Esophagus muscularis mucosa (tissue), 4 donors: ENCODE measurements around the gene VAMP8. TPM values are rescaled to one million over a fixed set of nuclear protein-coding genes. Genes with fewer than 3 reads are reported as not detected.
"Not testable (repeated sequence)": the region's sequence is repeated elsewhere in the genome, so short reads cannot be mapped to it uniquely, and the experiment has no call there.

Source experiments
- DNase-seq: peaks from one replicate; pipeline ENCODE4 v3.0.0-alpha.2; 2017; ENCODE audit errors: extremely low spot score
- H3K27ac ChIP-seq, 4 donors: fragments of 200-600 bp; sonication (generic); replicated peaks in 1 of 4; 1 replicate in 3 of 4; 2 replicates in 1 of 4; pipeline ENCODE4 v1.5.1; 2016 to 2019; ENCODE audit warnings: mild to moderate bottlenecking in 1 of 4
- H3K27me3 ChIP-seq, 4 donors: fragments of 200-600 bp; sonication (generic); one replicate each; pipeline versions ENCODE4 v1.5.1 to v1.6.0; 2016 to 2019
- H3K36me3 ChIP-seq, 4 donors: fragments of 200-600 bp; sonication (generic); one replicate each; pipeline ENCODE4 v1.5.1; 2016 to 2019
- H3K4me1 ChIP-seq, 4 donors: fragments of 200-600 bp; sonication (generic); one replicate each; pipeline ENCODE4 v1.5.1; 2016 to 2019
- H3K4me3 ChIP-seq, 4 donors: fragments of 200-600 bp; sonication (generic); 1 replicate in 2 of 4; 2 replicates in 2 of 4; pipeline ENCODE4 v1.5.1; 2016 to 2019; ENCODE audit warnings: mild to moderate bottlenecking in 4 of 4, moderate library complexity in 1 of 4
- H3K9me3 ChIP-seq, 4 donors: fragments of 200-600 bp; sonication (generic); 1 replicate in 3 of 4; 2 replicates in 1 of 4; pipeline ENCODE4 v1.5.1; 2016 to 2019
- CTCF ChIP-seq, 3 experiments: fragments of 200-600 bp in 2 of 3; fragments of 450-650 bp in 1 of 3; sonication (generic) in 2 of 3; IDR thresholded peaks; one replicate each; pipeline ENCODE4 v1.5.1; 2017 to 2019; ENCODE audit warnings: antibody characterized with exemption in 3 of 3, mild to moderate bottlenecking in 2 of 3, moderate library complexity in 1 of 3
- EP300 ChIP-seq: sonication (generic); formaldehyde crosslinking; IDR thresholded peaks from one replicate; pipeline ENCODE4 v1.6.1; 2017; ENCODE audit warnings: antibody characterized with exemption
- POLR2A ChIP-seq: fragments of 450-650 bp; IDR thresholded peaks from one replicate; pipeline ENCODE4 v1.6.1; 2017; ENCODE audit warnings: antibody characterized with exemption, moderate library complexity, mild to moderate bottlenecking, low read depth
- POLR2AphosphoS5 ChIP-seq, 2 donors: sonication (generic); formaldehyde crosslinking; IDR thresholded peaks; one replicate each; pipeline ENCODE4 v1.6.1; 2017; ENCODE audit warnings: antibody characterized with exemption in 2 of 2
- WGBS: methylation state at CpG from one replicate; pipeline ENCODE4 v1.1.5; 2018; 5-methylcytosine and 5-hydroxymethylcytosine counted together
- intact Hi-C: fragments of 100-400 bp; cut with DNase I; formaldehyde crosslinking; loops from one replicate; pipeline ENCODE4 v1.15.1; 2023
- total RNA-seq, 4 donors: library from RNA; depleted of rRNA; stranded (reverse); fragments of >200 nt; gene quantifications; one replicate each; pipeline versions ENCODE4 v1.1.0 to v1.2.1, GENCODE V29; 2016

Gene VAMP8
- total RNA-seq, 4 donors from 2014 or later: 4.8 to 15.6 (median 8.3) TPM

- peak overlapping the region; percentile 88 to 95 (median 92) for H3K27ac ChIP-seq
- no peak for TF ChIP-seq CTCF (IDR thresholded peaks at IDR 0.05)
- TF ChIP-seq POLR2AphosphoS5 (IDR thresholded peaks at IDR 0.05): no peak
- no peak for TF ChIP-seq POLR2A
- no peak for TF ChIP-seq EP300
- no peaks in the 10 kb centered on the region for H3K9me3 ChIP-seq
- peak overlapping the region; percentile 74 to 95 (median 84) for H3K4me3 ChIP-seq
- no peaks in the 10 kb centered on the region for H3K27me3 ChIP-seq
- WGBS: 63% methylated on average over 4 of the region's 6 CpGs
- peaks cover 51 to 73% (median 66%) of the 10 kb centered on the region in 4 donors for H3K4me1 ChIP-seq
- peaks cover 15 to 46% (median 44%) of the 10 kb centered on the region in 4 donors for H3K36me3 ChIP-seq
- intact Hi-C loops: loop anchor here (5.0 kb wide), 1 partner anchor 169 kb away; no protein-coding TSS in a partner anchor
- DNase-seq: no peak
These were observed 23.8 kb downstream of the VAMP8 start for GRCh38 chr2:85600951-85601770.

- H3K36me3 ChIP-seq: peaks cover 13 to 46% (median 41%) of the 10 kb centered on the region in 4 donors
- no peaks in the 10 kb centered on the region for H3K9me3 ChIP-seq
- H3K4me1 ChIP-seq: peaks cover 50 to 73% (median 64%) of the 10 kb centered on the region in 4 donors
- DNase-seq: no peak
- intact Hi-C loops: loop anchor here (5.0 kb wide), 1 partner anchor 170 kb away; no protein-coding TSS in a partner anchor
- TF ChIP-seq CTCF (IDR thresholded peaks at IDR 0.05) (no peak), EP300 (no peak), POLR2A (no peak), POLR2AphosphoS5 (IDR thresholded peaks at IDR 0.05) (no peak)
- 9% methylated on average over 16 of the region's 36 CpGs for WGBS
- peak overlapping the region; percentile 88 to 95 (median 92) for H3K27ac ChIP-seq
- H3K4me3 ChIP-seq: peak overlapping the region; percentile 74 to 95 (median 84)
- H3K27me3 ChIP-seq: no peaks in the 10 kb centered on the region
These were observed 24.5 kb downstream of the VAMP8 start for GRCh38 chr2:85601771-85602475.

- H3K36me3 ChIP-seq: peaks cover 6 to 46% (median 35%) of the 10 kb centered on the region in 4 donors
- no peaks in the 10 kb centered on the region for H3K27me3 ChIP-seq
- peak in 2 of 3 experiments; percentile 34 to 52 for TF ChIP-seq CTCF (IDR thresholded peaks at IDR 0.05)
- TF ChIP-seq POLR2A: peak; percentile 61
- TF ChIP-seq EP300: no peak
- TF ChIP-seq POLR2AphosphoS5 (IDR thresholded peaks at IDR 0.05): peak; percentile 84 to 88
- peak within 1 kb of the TSS; percentile 88 to 95 (median 92) for H3K27ac ChIP-seq
- peak; percentile 98 for DNase-seq
- no peaks in the 10 kb centered on the region for H3K9me3 ChIP-seq
- H3K4me3 ChIP-seq: peak within 1 kb of the TSS; percentile 74 to 95 (median 84)
- 0% methylated on average over 5 of the region's 73 CpGs for WGBS
- H3K4me1 ChIP-seq: peaks cover 52 to 73% (median 63%) of the 10 kb centered on the region in 4 donors
- intact Hi-C loops: loop anchor here (5.0 kb wide), 1 partner anchor 170 kb away; no protein-coding TSS in a partner anchor
These were observed 25.3 kb downstream of the VAMP8 start, which contains the start of gene TMEM150A for GRCh38 chr2:85602476-85603234. TMEM150A (minus strand) TSS chr2:85602698; CDS start chr2:85601948, 750 bp downstream.

- peaks cover 55 to 86% (median 76%) of the 10 kb centered on the region in 4 donors for H3K4me1 ChIP-seq
- intact Hi-C loops: loop anchor here (5.0 kb wide), 1 partner anchor 172 kb away; no protein-coding TSS in a partner anchor
- H3K27me3 ChIP-seq, H3K9me3 ChIP-seq, DNase-seq: not testable (repeated sequence)
- peak overlapping the region; percentile 55 to 95 (median 92) for H3K27ac ChIP-seq
- WGBS: 73% methylated on average over 3 of the region's 3 CpGs
- peaks cover 0 to 46% (median 28%) of the 10 kb centered on the region in 4 donors for H3K36me3 ChIP-seq
- peak overlapping the region; percentile 74 to 95 (median 84) for H3K4me3 ChIP-seq
These were observed 26.7 kb downstream of the VAMP8 start for GRCh38 chr2:85604133-85604444.
